PC-3 (cell line): ENCODE data around the gene ZNF672.

Source experiments
- CTCF ChIP-seq: fragments of 300-600 bp; sonication (generic); conservative IDR thresholded peaks from 2 replicates; pipeline ENCODE4 v1.5.1; 2017; ENCODE audit warnings: antibody characterized with exemption, low read depth, mild to moderate bottlenecking, low read length
- EZH2 ChIP-seq: fragments of 300-600 bp; sonication (generic); IDR thresholded peaks from one replicate; pipeline ENCODE4 v1.6.1; 2017; ENCODE audit warnings: antibody characterized with exemption, mild to moderate bottlenecking, low read length; ENCODE audit not compliant: unreplicated experiment
- EZH2phosphoT487 ChIP-seq: fragments of 300-600 bp; sonication (generic); IDR thresholded peaks from 2 replicates; pipeline ENCODE4 v1.6.1; 2018; ENCODE audit warnings: mild to moderate bottlenecking, antibody characterized with exemption, low read length, borderline replicate concordance

DNA sequence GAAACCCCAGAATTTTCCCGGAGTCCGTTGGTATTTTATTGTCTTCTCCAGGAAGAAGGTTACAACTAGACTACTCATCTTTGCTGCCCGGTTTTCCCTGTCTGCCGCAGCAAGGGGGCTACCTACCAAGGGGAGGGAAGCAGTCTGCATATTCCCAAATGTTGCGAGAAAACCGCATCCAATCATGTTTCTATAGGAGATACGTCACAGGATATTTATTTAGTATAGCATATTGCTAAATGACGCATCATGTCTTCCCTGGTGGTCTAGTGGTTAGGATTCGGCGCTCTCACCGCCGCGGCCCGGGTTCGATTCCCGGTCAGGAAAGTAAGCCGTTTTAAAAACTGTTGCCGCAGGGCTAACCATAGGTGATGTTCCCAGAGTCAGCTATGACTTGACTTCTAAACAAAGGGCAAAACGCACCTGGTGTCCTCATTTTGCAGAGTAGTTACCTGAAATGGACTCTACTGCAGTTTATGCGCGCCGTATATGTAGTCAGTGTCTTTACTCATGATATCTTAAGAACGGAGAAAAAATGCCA, 36.0 kb downstream of the ZNF672 start:
- no peak for TF ChIP-seq CTCF
- no peak for TF ChIP-seq EZH2phosphoT487
- no peak for TF ChIP-seq EZH2
